Liver (tissue), 9 donors: ENCODE results near the gene YTHDF1. TPM values are rescaled to one million over a fixed set of nuclear protein-coding genes. Genes with fewer than 3 reads are reported as not detected.
"Not testable (repeated sequence)": the region's sequence is repeated elsewhere in the genome, so short reads cannot be mapped to it uniquely, and the experiment has no call there.

Experiments used
- DNase-seq: peaks from one replicate; pipeline ENCODE4 v3.0.0-alpha.2; 2017; ENCODE audit warnings: low spot score
- H3K27ac ChIP-seq, 2 donors: one replicate each; pipeline ENCODE4 v1.7.0; 2013; ENCODE audit warnings: inconsistent platforms in 2 of 2, low read length in 2 of 2, control low read depth in 1 of 2, low read depth in 1 of 2, mild to moderate bottlenecking in 1 of 2
- H3K27me3 ChIP-seq, 4 donors: one replicate each; pipeline versions ENCODE4 v1.6.1 to v1.7.0; 2013; ENCODE audit warnings: low read length in 3 of 4, inconsistent platforms in 1 of 4, mild to moderate bottlenecking in 1 of 4, moderate library complexity in 1 of 4; ENCODE audit not compliant: control insufficient read depth in 4 of 4, insufficient read depth in 4 of 4
- H3K36me3 ChIP-seq, 4 donors: one replicate each; pipeline versions ENCODE4 v1.6.1 to v1.7.0; 2013; ENCODE audit warnings: low read length in 3 of 4, mild to moderate bottlenecking in 3 of 4, low read depth in 1 of 4, moderate library complexity in 1 of 4; ENCODE audit not compliant: control insufficient read depth in 4 of 4, insufficient read depth in 3 of 4
- H3K4me1 ChIP-seq, 4 donors: one replicate each; pipeline versions ENCODE4 v1.6.1 to v1.7.0; 2013; ENCODE audit warnings: low read length in 3 of 4, mild to moderate bottlenecking in 3 of 4, moderate library complexity in 1 of 4; ENCODE audit not compliant: control insufficient read depth in 4 of 4, insufficient read depth in 4 of 4
- H3K4me3 ChIP-seq, 3 donors: one replicate each; pipeline versions ENCODE4 v1.6.1 to v1.7.0; 2013; ENCODE audit warnings: low read length in 3 of 3, control low read depth in 1 of 3, low read depth in 1 of 3, mild to moderate bottlenecking in 1 of 3
- H3K9ac ChIP-seq, 2 donors: one replicate each; pipeline ENCODE4 v1.7.0; 2013; ENCODE audit warnings: low read length in 2 of 2, mild to moderate bottlenecking in 2 of 2, moderate library complexity in 2 of 2, control low read depth in 1 of 2, low read depth in 1 of 2
- H3K9me3 ChIP-seq, 4 donors: one replicate each; pipeline versions ENCODE4 v1.6.1 to v1.7.0; 2013; ENCODE audit warnings: low read length in 3 of 4; ENCODE audit not compliant: control insufficient read depth in 4 of 4
- CTCF ChIP-seq: fragments of 150-350 bp; IDR thresholded peaks from 2 replicates; pipeline ENCODE4 v1.5.1; 2017; ENCODE audit warnings: improper control_type of control experiment, low read depth, low read length; ENCODE audit not compliant: missing input control
- EGR1 ChIP-seq, 2 donors: IDR thresholded peaks; 2 replicates each; pipeline ENCODE4 v1.6.1; 2016 to 2018; ENCODE audit warnings: antibody characterized with exemption in 2 of 2, low read depth in 2 of 2
- FOXA1 ChIP-seq: IDR thresholded peaks from 2 replicates; pipeline ENCODE4 v1.6.1; 2016; ENCODE audit warnings: antibody characterized with exemption
- FOXA2 ChIP-seq: IDR thresholded peaks from 2 replicates; pipeline ENCODE4 v1.6.1; 2016; ENCODE audit warnings: antibody characterized with exemption
- HNF4A ChIP-seq, 2 donors: conservative IDR thresholded peaks; 2 replicates each; pipeline ENCODE4 v1.6.1; 2016; ENCODE audit warnings: antibody characterized with exemption in 2 of 2, mild to moderate bottlenecking in 2 of 2
- HNF4G ChIP-seq: IDR thresholded peaks from 2 replicates; pipeline ENCODE4 v1.6.1; 2016; ENCODE audit warnings: antibody characterized with exemption
- JUND ChIP-seq, 2 donors: IDR thresholded peaks; 2 replicates each; pipeline ENCODE4 v1.6.1; 2016; ENCODE audit warnings: antibody characterized with exemption in 2 of 2
- MAX ChIP-seq: IDR thresholded peaks from 2 replicates; pipeline ENCODE4 v1.6.1; 2016; ENCODE audit warnings: antibody characterized with exemption
- RAD21 ChIP-seq, 2 donors: IDR thresholded peaks; 2 replicates each; pipeline ENCODE4 v1.6.1; 2016; ENCODE audit warnings: antibody characterized with exemption in 2 of 2, mild to moderate bottlenecking in 2 of 2
- RXRA ChIP-seq, 2 donors: IDR thresholded peaks; 2 replicates each; pipeline ENCODE4 v1.6.1; 2017 to 2018; ENCODE audit warnings: antibody characterized with exemption in 2 of 2, mild to moderate bottlenecking in 1 of 2
- SP1 ChIP-seq: IDR thresholded peaks from 2 replicates; pipeline ENCODE4 v1.6.1; 2018; ENCODE audit warnings: antibody characterized with exemption, mild to moderate bottlenecking
- TAF1 ChIP-seq: conservative IDR thresholded peaks from 2 replicates; pipeline ENCODE4 v1.6.1; 2016; ENCODE audit warnings: antibody characterized with exemption, mild to moderate bottlenecking
- ZBTB33 ChIP-seq: IDR thresholded peaks from 2 replicates; pipeline ENCODE4 v1.6.1; 2016; ENCODE audit warnings: antibody characterized with exemption
- WGBS: extraction: QIAGEN DNeasy Blood & Tissue Kit; methylation state at CpG from one replicate; pipeline ENCODE4 v1.1.7; 2013; 5-methylcytosine and 5-hydroxymethylcytosine counted together
- polyA plus RNA-seq, 2 donors: library from polyadenylated mRNA; stranded (reverse) in 1 of 2; unstranded in 1 of 2; fragments of 200-250 nt in 1 of 2; fragments of >200 nt in 1 of 2; fragmentation: Nextera tagmentation in 1 of 2; extraction: Ambion mirVana in 1 of 2; gene quantifications; one replicate each; pipeline versions ENCODE4 v1.2.1 to v1.2.3, GENCODE V29; 2013 to 2015
- total RNA-seq, 2 donors: library from RNA; depleted of rRNA; stranded (reverse); fragments of >200 nt; gene quantifications; one replicate each; pipeline ENCODE4 v1.2.3, GENCODE V29; 2014
- TF ChIP-seq, protein P1 (sequence below): IDR thresholded peaks from 2 replicates; pipeline ENCODE4 v1.6.1; 2016; ENCODE audit warnings: antibody characterized with exemption, mild to moderate bottlenecking
- TF ChIP-seq, protein P2 (sequence below): IDR thresholded peaks from 2 replicates; pipeline ENCODE4 v1.6.1; 2016; ENCODE audit warnings: antibody characterized with exemption
- donor health status: healthy.
- donor health status: healthy.
- donor health status: healthy.
- donor health status: healthy.
- donor health status: healthy.

The YTHDF1 gene
- total and polyA plus RNA-seq, 4 donors: 6.8 to 19.5 (median 14.9) TPM

GRCh38 chr20:63222541-63222940 is 6.6 kb upstream of the YTHDF1 start (continued):
- TF ChIP-seq MAX: no peak
- no peak for TF ChIP-seq EGR1 (IDR thresholded peaks at IDR 0.05; ENCODE audit: low read depth in 2 of 2)
- no peak for TF ChIP-seq RXRA (IDR thresholded peaks at IDR 0.05)
- no peak for TF ChIP-seq RAD21 (IDR thresholded peaks at IDR 0.05)
- TF ChIP-seq HNF4G: no peak

DNA sequence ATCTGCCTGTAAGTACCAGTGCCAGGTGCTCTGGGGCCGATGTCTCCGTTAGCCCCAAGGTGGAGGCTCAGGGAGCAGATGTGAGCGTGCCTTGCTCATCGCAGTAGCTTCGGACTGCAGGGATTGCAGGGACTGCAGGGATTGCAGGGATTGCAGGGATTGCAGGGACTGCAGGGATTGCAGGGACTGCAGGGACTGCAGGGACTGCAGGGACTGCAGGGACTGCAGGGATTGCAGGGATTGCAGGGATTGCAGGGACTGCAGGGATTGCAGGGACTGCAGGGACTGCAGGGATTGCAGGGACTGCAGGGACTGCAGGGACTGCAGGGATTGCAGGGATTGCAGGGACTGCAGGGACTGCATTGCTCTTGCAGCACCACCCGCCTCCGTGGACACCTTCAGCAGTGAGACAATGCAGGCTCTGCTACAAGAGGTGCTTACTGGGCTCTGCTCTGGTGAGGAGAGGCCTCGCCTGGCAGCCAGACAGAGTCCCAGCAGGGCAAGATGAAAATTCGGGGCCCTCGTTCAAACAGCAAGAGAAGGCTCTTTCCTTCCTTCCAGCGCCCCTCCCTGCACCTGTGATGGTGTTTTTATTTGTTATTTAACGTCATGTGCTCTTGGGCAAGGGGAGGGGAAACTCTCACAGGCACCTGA is 5.6 kb upstream of the YTHDF1 start:
- H3K4me1 ChIP-seq, H3K27me3 ChIP-seq, H3K36me3 ChIP-seq, H3K9ac ChIP-seq, H3K4me3 ChIP-seq, DNase-seq, H3K27ac ChIP-seq, H3K9me3 ChIP-seq: not testable (repeated sequence)
- WGBS: 72% methylated on average over 12 of the region's 12 CpGs

DNA sequence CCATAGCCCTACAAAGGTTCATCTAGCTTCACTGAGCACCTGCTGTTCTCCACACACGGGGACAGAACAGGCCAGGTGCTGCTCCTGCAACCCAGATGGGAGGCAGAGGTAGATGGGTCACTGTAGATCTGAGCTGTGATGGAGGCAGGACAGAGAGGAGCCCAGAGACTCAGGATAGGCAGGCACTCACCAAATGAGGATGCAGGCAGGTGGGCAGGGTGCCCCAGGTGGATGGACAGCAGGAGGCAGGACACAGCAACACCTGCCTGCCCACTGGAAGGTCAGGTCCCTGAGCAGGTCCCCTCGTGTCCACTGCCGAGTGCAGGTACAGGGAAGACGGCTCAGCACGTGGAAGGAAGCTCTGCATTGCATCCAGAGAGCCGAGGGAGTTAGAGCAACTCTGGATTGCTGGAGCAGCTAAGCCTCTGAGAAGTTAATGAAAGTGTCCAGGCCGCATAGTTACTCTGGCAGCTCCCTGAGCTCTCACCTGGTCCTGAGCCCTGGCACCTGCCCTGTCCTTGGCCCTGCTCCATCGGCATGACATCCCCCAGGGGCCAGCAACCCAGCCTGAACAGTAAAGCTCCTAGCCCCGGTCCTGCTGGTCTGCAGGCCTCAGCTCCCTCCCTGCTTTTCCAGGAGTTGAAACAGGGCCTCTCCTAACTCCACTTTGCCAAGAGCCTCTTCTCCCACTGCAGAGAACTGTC is 4.9 kb upstream of the YTHDF1 start:
- H3K36me3 ChIP-seq: no peaks in the 10 kb centered on the region
- TF ChIP-seq SP1 (no peak), ZBTB33 (no peak), HNF4A (conservative IDR thresholded peaks at IDR 0.05) (no peak), TAF1 (no peak), JUND (IDR thresholded peaks at IDR 0.05) (no peak), MAX (no peak), FOXA2 (no peak), FOXA1 (no peak), HNF4G (no peak), CTCF (no peak)
- TF ChIP-seq, protein P1, sequence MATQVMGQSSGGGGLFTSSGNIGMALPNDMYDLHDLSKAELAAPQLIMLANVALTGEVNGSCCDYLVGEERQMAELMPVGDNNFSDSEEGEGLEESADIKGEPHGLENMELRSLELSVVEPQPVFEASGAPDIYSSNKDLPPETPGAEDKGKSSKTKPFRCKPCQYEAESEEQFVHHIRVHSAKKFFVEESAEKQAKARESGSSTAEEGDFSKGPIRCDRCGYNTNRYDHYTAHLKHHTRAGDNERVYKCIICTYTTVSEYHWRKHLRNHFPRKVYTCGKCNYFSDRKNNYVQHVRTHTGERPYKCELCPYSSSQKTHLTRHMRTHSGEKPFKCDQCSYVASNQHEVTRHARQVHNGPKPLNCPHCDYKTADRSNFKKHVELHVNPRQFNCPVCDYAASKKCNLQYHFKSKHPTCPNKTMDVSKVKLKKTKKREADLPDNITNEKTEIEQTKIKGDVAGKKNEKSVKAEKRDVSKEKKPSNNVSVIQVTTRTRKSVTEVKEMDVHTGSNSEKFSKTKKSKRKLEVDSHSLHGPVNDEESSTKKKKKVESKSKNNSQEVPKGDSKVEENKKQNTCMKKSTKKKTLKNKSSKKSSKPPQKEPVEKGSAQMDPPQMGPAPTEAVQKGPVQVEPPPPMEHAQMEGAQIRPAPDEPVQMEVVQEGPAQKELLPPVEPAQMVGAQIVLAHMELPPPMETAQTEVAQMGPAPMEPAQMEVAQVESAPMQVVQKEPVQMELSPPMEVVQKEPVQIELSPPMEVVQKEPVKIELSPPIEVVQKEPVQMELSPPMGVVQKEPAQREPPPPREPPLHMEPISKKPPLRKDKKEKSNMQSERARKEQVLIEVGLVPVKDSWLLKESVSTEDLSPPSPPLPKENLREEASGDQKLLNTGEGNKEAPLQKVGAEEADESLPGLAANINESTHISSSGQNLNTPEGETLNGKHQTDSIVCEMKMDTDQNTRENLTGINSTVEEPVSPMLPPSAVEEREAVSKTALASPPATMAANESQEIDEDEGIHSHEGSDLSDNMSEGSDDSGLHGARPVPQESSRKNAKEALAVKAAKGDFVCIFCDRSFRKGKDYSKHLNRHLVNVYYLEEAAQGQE: no peak
- TF ChIP-seq, protein P2, sequence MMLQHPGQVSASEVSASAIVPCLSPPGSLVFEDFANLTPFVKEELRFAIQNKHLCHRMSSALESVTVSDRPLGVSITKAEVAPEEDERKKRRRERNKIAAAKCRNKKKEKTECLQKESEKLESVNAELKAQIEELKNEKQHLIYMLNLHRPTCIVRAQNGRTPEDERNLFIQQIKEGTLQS: no peak
- H3K4me3 ChIP-seq: no peak overlapping the region
- H3K27ac ChIP-seq: no peak overlapping the region
- H3K9me3 ChIP-seq: no peaks in the 10 kb centered on the region
- WGBS: 61% methylated on average over 9 of the region's 9 CpGs
- DNase-seq: no peak
- H3K4me1 ChIP-seq: peaks cover 4 to 10% (median 7%) of the 10 kb centered on the region in 4 donors
- no peak overlapping the region for H3K9ac ChIP-seq
- H3K27me3 ChIP-seq: no peaks in the 10 kb centered on the region
